OCI-LY7 (cell line): ENCODE results near the gene TP53RK.

Experiments
- CTCF ChIP-seq: fragments of 200-600 bp; sonication (generic); conservative IDR thresholded peaks from 2 replicates; pipeline ENCODE4 v1.5.1; 2014; ENCODE audit warnings: mild to moderate bottlenecking, antibody characterized with exemption, low read length, moderate library complexity, mixed read lengths
- EZH2phosphoT487 ChIP-seq: fragments of 200-600 bp; sonication (generic); IDR thresholded peaks from 2 replicates; pipeline ENCODE4 v1.6.1; 2018; ENCODE audit warnings: low read depth, borderline replicate concordance, mild to moderate bottlenecking, mixed run types, antibody characterized with exemption, low read length, moderate library complexity, mixed read lengths

- no peak for TF ChIP-seq CTCF
- TF ChIP-seq EZH2phosphoT487: no peak
These were observed 10.7 kb downstream of the TP53RK start for GRCh38 chr20:46678516-46678915.
